Ascending aorta (tissue), 2 donors: ENCODE data around the gene MSI2. TPM values are rescaled to one million over a fixed set of nuclear protein-coding genes. Genes with fewer than 3 reads are reported as not detected.

Experiments used
- DNase-seq, 2 donors: peaks; one replicate each; pipeline ENCODE4 v3.0.0-alpha.2; 2019; ENCODE audit warnings: low spot score in 2 of 2
- H3K27ac ChIP-seq, 2 donors: fragments of 200-600 bp; sonication (generic); one replicate each; pipeline ENCODE4 v1.5.1; 2016 to 2017; ENCODE audit warnings: mild to moderate bottlenecking in 1 of 2
- H3K27me3 ChIP-seq: fragments of 200-600 bp; sonication (generic); one replicate; pipeline ENCODE4 v1.5.1; 2017
- H3K36me3 ChIP-seq, 2 donors: fragments of 200-600 bp; sonication (generic); one replicate each; pipeline ENCODE4 v1.5.1; 2016
- H3K4me1 ChIP-seq, 2 donors: fragments of 200-600 bp; sonication (generic); one replicate each; pipeline ENCODE4 v1.5.1; 2016 to 2017; ENCODE audit warnings: mild to moderate bottlenecking in 1 of 2
- H3K4me3 ChIP-seq, 2 donors: fragments of 200-600 bp; sonication (generic); one replicate each; pipeline ENCODE4 v1.5.1; 2016 to 2017; ENCODE audit warnings: mild to moderate bottlenecking in 1 of 2
- H3K9me3 ChIP-seq, 2 donors: fragments of 200-600 bp; sonication (generic); one replicate each; pipeline ENCODE4 v1.5.1; 2016
- CTCF ChIP-seq, 3 experiments: fragments of 200-600 bp in 2 of 3; fragments of 450-650 bp in 1 of 3; sonication (generic) in 2 of 3; IDR thresholded peaks; one replicate each; pipeline ENCODE4 v1.5.1; 2016 to 2019; ENCODE audit warnings: antibody characterized with exemption in 3 of 3, mild to moderate bottlenecking in 1 of 3, moderate library complexity in 1 of 3
- intact Hi-C: fragments of 100-400 bp; cut with DNase I; formaldehyde crosslinking; loops from one replicate; pipeline ENCODE4 v1.15.1; 2023
- total RNA-seq: library from RNA; depleted of rRNA; stranded (reverse); fragments of >200 nt; gene quantifications from one replicate; pipeline ENCODE4 v1.1.0, GENCODE V29; 2016

MSI2 gene
- total RNA-seq, 1 donor from 2014 or later: 11.7 TPM

GRCh38 chr17:57726213-57726790, 470.0 kb downstream of the MSI2 start:
- H3K9me3 ChIP-seq: no peaks in the 10 kb centered on the region
- no peak for DNase-seq
- H3K36me3 ChIP-seq: no peaks in the 10 kb centered on the region
- no peak overlapping the region for H3K27ac ChIP-seq
- intact Hi-C loops: no loop called here
- H3K4me3 ChIP-seq: no peak overlapping the region
- no peaks in the 10 kb centered on the region for H3K4me1 ChIP-seq
- no peaks in the 10 kb centered on the region for H3K27me3 ChIP-seq
- no peak for TF ChIP-seq CTCF (IDR thresholded peaks at IDR 0.05)

GRCh38 chr17:57726838-57727237, 470.5 kb downstream of the MSI2 start:
- Histone ChIP-seq H3K27ac (no peak overlapping the region), H3K4me3 (no peak overlapping the region), H3K36me3 (no peaks in the 10 kb centered on the region), H3K27me3 (no peaks in the 10 kb centered on the region), H3K9me3 (no peaks in the 10 kb centered on the region), H3K4me1 (no peaks in the 10 kb centered on the region)
- DNase-seq: no peak
- intact Hi-C loops: no loop called here
- TF ChIP-seq CTCF (IDR thresholded peaks at IDR 0.05): no peak

- Histone ChIP-seq H3K27me3 (no peaks in the 10 kb centered on the region), H3K27ac (no peak overlapping the region), H3K9me3 (no peaks in the 10 kb centered on the region), H3K4me3 (no peak overlapping the region), H3K36me3 (no peaks in the 10 kb centered on the region), H3K4me1 (no peaks in the 10 kb centered on the region)
- intact Hi-C loops: no loop called here
- no peak for TF ChIP-seq CTCF (IDR thresholded peaks at IDR 0.05)
- no peak for DNase-seq
Observed at GRCh38 chr17:57727630-57728175, 471.4 kb downstream of the MSI2 start.

- DNase-seq: no peak
- no peak overlapping the region for H3K27ac ChIP-seq
- H3K4me3 ChIP-seq: no peak overlapping the region
- H3K27me3 ChIP-seq: no peaks in the 10 kb centered on the region
- H3K36me3 ChIP-seq: no peaks in the 10 kb centered on the region
- H3K4me1 ChIP-seq: no peaks in the 10 kb centered on the region
- H3K9me3 ChIP-seq: no peaks in the 10 kb centered on the region
- no peak for TF ChIP-seq CTCF (IDR thresholded peaks at IDR 0.05)
- intact Hi-C loops: no loop called here
Observed at GRCh38 chr17:57730026-57730701, 473.8 kb downstream of the MSI2 start.

- TF ChIP-seq CTCF (IDR thresholded peaks at IDR 0.05): no peak
- intact Hi-C loops: no loop called here
- no peaks in the 10 kb centered on the region for H3K36me3 ChIP-seq
- DNase-seq: no peak
- H3K27ac ChIP-seq: no peak overlapping the region
- H3K9me3 ChIP-seq: no peaks in the 10 kb centered on the region
- H3K4me1 ChIP-seq: no peaks in the 10 kb centered on the region
- no peaks in the 10 kb centered on the region for H3K27me3 ChIP-seq
- no peak overlapping the region for H3K4me3 ChIP-seq
Observed at GRCh38 chr17:57732062-57732461, 475.7 kb downstream of the MSI2 start.
